DOHH2 (cell line): ENCODE results near the gene ZNF561.

Experiments used
- H3F3A ChIP-seq: fragments of 200-600 bp; sonication (generic), shearing (Covaris generic); 2 replicates; pipeline ENCODE4 v1.6.0; 2016; ENCODE audit warnings: antibody characterized with exemption, mild to moderate bottlenecking; ENCODE audit not compliant: control insufficient read depth, insufficient read depth
- H3K27ac ChIP-seq: fragments of 200-600 bp; sonication (generic); 2 replicates; pipeline ENCODE4 v1.5.1; 2014; ENCODE audit warnings: low read depth, mild to moderate bottlenecking, low read length, moderate library complexity
- H3K27me3 ChIP-seq: fragments of 200-600 bp; sonication (generic); 2 replicates; pipeline ENCODE4 v1.6.1; 2014; ENCODE audit warnings: mild to moderate bottlenecking, low read length, mixed read lengths; ENCODE audit not compliant: control insufficient read depth
- H3K36me3 ChIP-seq: fragments of 200-600 bp; sonication (generic); 2 replicates; pipeline ENCODE4 v1.6.1; 2014; ENCODE audit warnings: mild to moderate bottlenecking, low read length, moderate library complexity, mixed read lengths; ENCODE audit not compliant: control insufficient read depth
- H3K4me1 ChIP-seq: fragments of 200-600 bp; sonication (generic); 2 replicates; pipeline ENCODE4 v1.6.1; 2014; ENCODE audit warnings: mild to moderate bottlenecking, low read length, mixed read lengths; ENCODE audit not compliant: control insufficient read depth
- H3K4me2 ChIP-seq: fragments of 200-600 bp; sonication (generic); 2 replicates; pipeline ENCODE4 v1.6.0; 2014; ENCODE audit warnings: mild to moderate bottlenecking, low read length, moderate library complexity
- H3K4me3 ChIP-seq: fragments of 200-600 bp; sonication (generic); 2 replicates; pipeline ENCODE4 v1.5.1; 2014; ENCODE audit warnings: mild to moderate bottlenecking, low read length, mixed read lengths
- H3K79me2 ChIP-seq: fragments of 200-600 bp; sonication (generic); 2 replicates; pipeline ENCODE4 v1.6.1; 2014; ENCODE audit warnings: mild to moderate bottlenecking, low read length, mixed read lengths; ENCODE audit not compliant: control insufficient read depth
- H3K9me2 ChIP-seq: fragments of 200-600 bp; sonication (generic); replicated peaks from 2 replicates; pipeline ENCODE4 v1.6.1; 2014; ENCODE audit warnings: mild to moderate bottlenecking, low read length, mixed read lengths; ENCODE audit not compliant: control insufficient read depth
- H3K9me3 ChIP-seq: fragments of 200-600 bp; sonication (generic); 2 replicates; pipeline ENCODE4 v1.6.1; 2014; ENCODE audit warnings: antibody characterized with exemption, low read length, mixed read lengths; ENCODE audit not compliant: control insufficient read depth, insufficient read depth
- H4K20me1 ChIP-seq: fragments of 200-600 bp; sonication (generic); 2 replicates; pipeline ENCODE4 v1.6.0; 2014; ENCODE audit warnings: low read depth, mild to moderate bottlenecking, antibody characterized with exemption, low read length, moderate library complexity; ENCODE audit not compliant: control insufficient read depth, insufficient read depth
- EZH2phosphoT487 ChIP-seq: fragments of 200-600 bp; sonication (generic); IDR thresholded peaks from 2 replicates; pipeline ENCODE4 v1.6.1; 2017; ENCODE audit warnings: borderline replicate concordance, mild to moderate bottlenecking, antibody characterized with exemption, low read length, moderate library complexity, mixed read lengths
- TF ChIP-seq, protein P1 (sequence below): fragments of 200-600 bp; sonication (generic); IDR thresholded peaks from one replicate; pipeline ENCODE4 v1.5.1; 2014; ENCODE audit warnings: antibody characterized with exemption, mild to moderate bottlenecking, low read depth, low read length; ENCODE audit not compliant: poor library complexity, severe bottlenecking

Gene ZNF561

DNA sequence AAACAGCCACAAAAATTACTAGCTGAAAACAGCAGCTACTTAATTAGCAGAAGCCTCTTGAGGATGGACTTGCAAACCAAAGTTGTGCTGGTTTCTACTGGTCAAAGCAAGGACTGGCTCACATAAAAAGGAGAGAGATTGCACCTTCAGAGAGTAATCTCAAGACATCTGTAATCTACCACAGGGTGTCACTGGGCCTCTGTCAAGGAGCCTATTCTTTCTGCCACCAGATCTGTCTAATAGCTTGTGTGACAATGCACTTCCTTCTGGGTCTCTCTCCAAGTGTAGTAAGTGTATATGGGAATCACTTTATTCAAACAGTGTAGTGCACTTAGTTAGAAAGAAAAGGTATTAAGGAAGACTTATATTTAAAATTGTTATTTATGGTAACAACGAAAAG is 24.4 kb upstream of the ZNF561 start:
- Histone ChIP-seq H3K79me2 (peaks cover 8% of the 10 kb centered on the region; the same call in 1 of the 2 replicates), H3K9me2 (no peaks in the 10 kb centered on the region)
- TF ChIP-seq EZH2phosphoT487 = no peak
- TF ChIP-seq, protein P1, sequence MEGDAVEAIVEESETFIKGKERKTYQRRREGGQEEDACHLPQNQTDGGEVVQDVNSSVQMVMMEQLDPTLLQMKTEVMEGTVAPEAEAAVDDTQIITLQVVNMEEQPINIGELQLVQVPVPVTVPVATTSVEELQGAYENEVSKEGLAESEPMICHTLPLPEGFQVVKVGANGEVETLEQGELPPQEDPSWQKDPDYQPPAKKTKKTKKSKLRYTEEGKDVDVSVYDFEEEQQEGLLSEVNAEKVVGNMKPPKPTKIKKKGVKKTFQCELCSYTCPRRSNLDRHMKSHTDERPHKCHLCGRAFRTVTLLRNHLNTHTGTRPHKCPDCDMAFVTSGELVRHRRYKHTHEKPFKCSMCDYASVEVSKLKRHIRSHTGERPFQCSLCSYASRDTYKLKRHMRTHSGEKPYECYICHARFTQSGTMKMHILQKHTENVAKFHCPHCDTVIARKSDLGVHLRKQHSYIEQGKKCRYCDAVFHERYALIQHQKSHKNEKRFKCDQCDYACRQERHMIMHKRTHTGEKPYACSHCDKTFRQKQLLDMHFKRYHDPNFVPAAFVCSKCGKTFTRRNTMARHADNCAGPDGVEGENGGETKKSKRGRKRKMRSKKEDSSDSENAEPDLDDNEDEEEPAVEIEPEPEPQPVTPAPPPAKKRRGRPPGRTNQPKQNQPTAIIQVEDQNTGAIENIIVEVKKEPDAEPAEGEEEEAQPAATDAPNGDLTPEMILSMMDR = no peak

DNA sequence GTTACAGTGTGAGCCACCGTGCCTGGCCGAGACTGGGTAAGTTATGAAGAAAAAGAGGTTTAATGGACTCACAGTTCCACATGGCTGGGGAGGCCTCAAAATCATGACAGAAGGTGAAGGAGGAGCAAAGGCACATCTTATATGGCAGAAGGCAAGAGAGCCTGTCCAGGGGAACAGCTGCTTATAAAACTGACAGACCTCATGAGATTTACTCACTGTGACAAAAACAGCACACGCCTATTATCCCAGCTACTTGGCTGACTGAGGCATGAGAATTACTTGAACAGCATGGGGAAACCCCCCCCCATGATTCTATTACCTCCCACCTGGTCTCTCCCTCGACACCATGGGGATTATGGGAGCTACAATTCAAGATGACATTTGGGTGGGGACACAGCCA is 23.4 kb upstream of the ZNF561 start:
- TF ChIP-seq, protein P1 = no peak
- no peak for TF ChIP-seq EZH2phosphoT487
- Histone ChIP-seq H3K4me1 (no peaks in the 10 kb centered on the region), H4K20me1 (no peaks in the 10 kb centered on the region), H3K4me3 (no peak overlapping the region), H3K9me3 (peaks cover 6% of the 10 kb centered on the region), H3K4me2 (no peak overlapping the region), H3K36me3 (peaks cover 3% of the 10 kb centered on the region; the same call in 1 of the 2 replicates), H3K9me2 (no peaks in the 10 kb centered on the region), H3K27me3 (no peaks in the 10 kb centered on the region), H3F3A (no peaks in the 10 kb centered on the region), H3K27ac (no peak overlapping the region), H3K79me2 (peaks cover 3% of the 10 kb centered on the region; the same call in 1 of the 2 replicates)

More for the DNA sequence above, 24.4 kb upstream of the ZNF561 start:
- no peak overlapping the region for H3K4me2 ChIP-seq
- no peaks in the 10 kb centered on the region for H4K20me1 ChIP-seq
- H3K27ac ChIP-seq = no peak overlapping the region
- no peaks in the 10 kb centered on the region for H3K4me1 ChIP-seq
- H3F3A ChIP-seq = no peaks in the 10 kb centered on the region
- peaks cover 6% of the 10 kb centered on the region for H3K9me3 ChIP-seq
- no peaks in the 10 kb centered on the region for H3K27me3 ChIP-seq
- H3K36me3 ChIP-seq = peaks cover 5% of the 10 kb centered on the region
- no peak overlapping the region for H3K4me3 ChIP-seq

DNA sequence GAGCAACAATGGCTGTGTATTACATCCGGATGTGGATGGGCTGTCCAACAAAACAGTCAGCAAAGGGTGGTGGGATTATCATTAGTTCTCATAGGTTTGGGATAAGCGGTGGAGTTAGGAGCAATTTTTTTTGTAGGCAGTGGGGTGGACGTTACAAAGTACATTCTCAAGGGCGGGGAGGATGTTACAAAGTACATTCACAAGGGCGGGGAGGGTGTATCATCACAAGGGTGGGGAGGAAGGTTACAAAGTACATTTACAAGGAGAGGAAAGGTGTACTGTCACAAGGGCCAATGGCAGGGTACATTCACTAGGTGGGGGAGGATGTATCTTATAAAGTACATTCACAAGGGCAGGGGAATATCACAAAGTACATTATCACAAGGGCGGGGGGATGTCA is 20.8 kb upstream of the ZNF561 start:
- Histone ChIP-seq H3K4me1 (no peaks in the 10 kb centered on the region), H3K36me3 (no peaks in the 10 kb centered on the region), H3K27me3 (no peaks in the 10 kb centered on the region), H3K9me3 (peaks cover 6% of the 10 kb centered on the region), H3K27ac (no peak overlapping the region), H3K4me3 (no peak overlapping the region), H4K20me1 (no peaks in the 10 kb centered on the region), H3K4me2 (no peak overlapping the region), H3K79me2 (no peaks in the 10 kb centered on the region), H3K9me2 (no peaks in the 10 kb centered on the region), H3F3A (no peaks in the 10 kb centered on the region)
- TF ChIP-seq EZH2phosphoT487 = no peak
- TF ChIP-seq, protein P1 = no peak

DNA sequence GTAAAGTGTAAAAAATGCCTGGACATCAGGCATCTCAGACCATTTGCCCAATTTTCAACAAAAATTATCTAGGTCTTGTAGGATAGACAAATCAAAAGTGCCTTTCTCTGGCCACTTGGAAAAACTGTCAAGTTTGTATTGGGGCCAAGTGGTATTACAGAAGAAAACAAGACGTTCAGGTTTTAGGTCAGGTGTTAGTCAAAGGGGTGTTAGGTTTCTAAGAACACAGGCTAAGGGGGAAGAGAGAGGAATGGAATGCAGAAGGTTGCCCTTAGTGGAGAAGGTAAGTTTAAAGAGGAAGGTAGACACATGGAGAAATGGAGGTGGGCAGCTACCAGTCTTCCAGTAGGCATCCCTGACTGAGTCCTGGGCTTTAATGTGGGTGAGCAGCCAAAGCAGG is 19.9 kb upstream of the ZNF561 start:
- Histone ChIP-seq H3K36me3 (no peaks in the 10 kb centered on the region), H3K27me3 (no peaks in the 10 kb centered on the region), H3K27ac (no peak overlapping the region), H3K9me3 (peaks cover 6% of the 10 kb centered on the region), H4K20me1 (no peaks in the 10 kb centered on the region), H3K4me2 (no peak overlapping the region), H3K4me3 (no peak overlapping the region), H3K79me2 (no peaks in the 10 kb centered on the region), H3K9me2 (no peaks in the 10 kb centered on the region), H3F3A (no peaks in the 10 kb centered on the region), H3K4me1 (no peaks in the 10 kb centered on the region)
- TF ChIP-seq EZH2phosphoT487 = no peak
- TF ChIP-seq, protein P1 = no peak
